ENCODE data around the gene UCHL5.
"Not testable (repeated sequence)": the region's sequence is repeated elsewhere in the genome, so short reads cannot be mapped to it uniquely, and the experiment has no call there.

UCHL5 gene

DNA sequence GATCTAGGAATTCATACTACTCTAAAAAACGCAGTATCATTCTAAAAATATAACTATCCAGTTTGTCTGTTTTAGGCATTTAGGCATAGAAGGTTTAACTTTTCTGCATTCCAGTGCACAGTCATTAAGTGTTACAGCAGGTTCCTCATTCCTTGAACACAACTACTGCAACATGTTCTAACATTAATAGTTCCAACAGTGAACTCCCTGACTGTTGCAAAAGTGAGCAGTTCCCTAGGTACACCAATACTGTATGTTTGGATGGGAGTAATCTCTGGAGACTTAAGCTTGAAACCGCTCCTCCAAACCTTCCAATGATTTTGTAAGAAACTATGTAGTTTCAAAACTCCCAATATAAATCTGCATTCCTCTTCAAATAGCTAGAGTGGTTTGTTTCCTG is 46.2 kb downstream of the UCHL5 start:
- no peak for DNase-seq (ENCODE audit: low read depth in 2 of 2)

GRCh38 chr1:193011406-193011805 is 47.8 kb downstream of the UCHL5 start:
- no peak for DNase-seq (ENCODE audit: low read depth in 2 of 2)

DNA sequence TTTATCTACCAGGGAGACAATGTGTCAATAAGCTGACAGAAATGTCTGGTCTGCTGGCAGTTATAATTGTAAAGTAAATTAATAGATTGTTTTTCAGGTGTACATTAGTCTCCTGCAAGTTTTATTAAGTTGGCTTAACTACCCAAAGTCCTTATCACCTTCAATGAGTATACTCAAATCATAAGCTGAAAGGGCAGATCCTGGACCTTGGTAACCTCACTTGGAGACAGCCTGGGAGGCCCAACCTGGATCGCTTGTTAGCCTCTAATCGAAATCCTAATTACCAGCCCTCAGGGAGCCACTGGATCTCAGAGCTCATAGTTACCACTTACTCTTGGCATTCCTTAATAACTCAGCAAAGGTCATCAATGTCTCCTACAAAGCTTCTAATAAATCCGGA is 49.7 kb downstream of the UCHL5 start:
- no peak for DNase-seq (ENCODE audit: low read depth in 2 of 2)

- DNase-seq (ENCODE audit: low read depth in 2 of 2), result no peak
These were observed 53.4 kb downstream of the UCHL5 start for GRCh38 chr1:193005785-193006184.

- DNase-seq (ENCODE audit: low read depth in 2 of 2), result no peak
These were observed 60.6 kb downstream of the UCHL5 start for GRCh38 chr1:192998536-192998935.

- no peak for DNase-seq (ENCODE audit: low read depth in 2 of 2)
These were observed 65.0 kb downstream of the UCHL5 start for GRCh38 chr1:192994141-192994540.

DNA sequence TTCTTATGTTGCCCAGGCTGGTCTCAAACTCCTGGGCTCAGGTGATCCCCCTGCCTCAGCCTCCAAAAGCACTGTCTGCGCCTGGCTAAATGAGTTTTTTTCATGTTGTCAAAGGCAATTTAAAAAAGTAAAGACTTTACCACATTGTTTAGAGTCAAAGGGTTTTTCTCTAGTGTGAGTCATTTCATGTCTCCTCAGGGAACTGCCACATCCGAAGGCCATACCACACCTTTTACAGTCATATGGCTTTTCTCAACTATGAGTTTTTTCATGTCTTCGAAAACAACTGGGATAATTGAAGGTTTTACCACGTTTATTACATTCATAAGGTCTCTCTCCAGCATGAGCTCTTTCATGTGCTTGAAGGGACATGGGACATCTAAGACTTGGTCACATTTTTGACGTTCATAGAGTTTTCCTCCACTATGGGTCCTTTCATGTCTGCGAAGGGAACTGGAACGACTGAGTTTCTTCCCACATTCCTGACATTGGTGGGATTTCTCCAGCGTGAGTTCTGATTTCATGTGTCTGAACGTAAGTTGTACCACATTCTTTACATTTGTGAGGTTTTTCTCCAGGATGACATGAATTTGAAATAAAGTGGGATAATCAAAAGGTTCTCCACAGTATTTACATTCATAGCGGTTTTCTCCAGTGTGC is 65.6 kb downstream of the UCHL5 start:
- no peak for DNase-seq (ENCODE audit: low read depth in 2 of 2)

DNA sequence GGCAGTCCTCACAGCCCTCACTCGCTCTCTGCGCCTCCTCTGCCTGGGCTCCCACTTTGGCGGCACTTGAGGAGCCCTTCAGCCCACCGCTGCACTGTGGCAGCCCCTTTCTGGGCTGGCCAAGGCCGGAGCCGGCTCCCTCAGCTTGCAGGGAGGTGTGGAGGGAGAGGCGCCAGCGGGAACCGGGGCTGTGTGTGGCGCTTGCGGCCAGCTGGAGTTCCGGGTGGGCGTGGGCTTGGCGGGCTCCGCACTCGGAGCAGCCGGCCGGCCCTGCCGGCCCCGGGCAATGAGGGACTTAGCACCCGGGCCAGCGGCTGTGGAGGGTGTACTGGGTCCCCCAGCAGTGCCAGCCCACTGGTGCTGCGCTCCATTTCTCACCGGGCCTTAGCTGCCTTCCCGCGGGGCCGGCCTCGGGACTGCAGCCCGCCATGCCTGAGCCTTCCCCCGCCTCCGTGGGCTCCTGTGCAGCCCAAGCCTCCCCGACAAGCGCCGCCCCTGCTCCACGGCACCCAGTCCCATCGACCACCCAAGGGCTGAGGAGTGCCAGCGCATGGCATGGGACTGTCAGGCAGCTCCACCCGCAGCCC is 72.3 kb downstream of the UCHL5 start:
- not testable (repeated sequence) for DNase-seq (ENCODE audit: low read depth in 2 of 2)

DNA sequence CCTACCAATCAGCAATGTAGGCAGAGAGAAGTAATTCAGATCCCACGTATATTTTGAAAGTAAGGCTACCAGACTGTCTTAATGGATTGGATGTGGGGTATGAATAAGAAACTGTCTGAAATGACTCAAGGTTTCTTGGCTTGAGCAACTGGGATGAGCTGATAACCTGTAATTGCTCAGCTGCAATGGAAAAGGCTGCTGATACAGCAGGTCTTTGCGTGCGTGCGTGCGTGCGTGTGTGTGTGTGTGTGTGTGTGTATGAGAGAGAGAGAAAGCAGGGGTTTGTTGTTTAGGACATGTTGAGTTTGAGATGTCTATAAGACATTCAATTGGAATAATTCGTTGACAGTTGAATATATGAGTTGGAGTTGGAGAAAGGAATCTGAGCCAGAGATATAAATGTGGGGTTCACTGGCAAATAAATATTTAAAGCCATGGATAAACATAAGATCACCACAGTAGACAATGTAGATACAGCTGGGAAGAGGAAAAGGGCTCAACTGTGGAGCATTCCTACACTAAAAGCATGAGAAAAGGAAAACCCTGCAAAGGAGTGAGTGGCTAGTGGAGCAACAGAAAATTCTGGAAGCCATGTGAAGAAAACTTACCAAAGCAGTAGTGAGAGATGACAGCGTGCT is 72.9 kb downstream of the UCHL5 start:
- no peak for DNase-seq (ENCODE audit: low read depth in 2 of 2)

DNA sequence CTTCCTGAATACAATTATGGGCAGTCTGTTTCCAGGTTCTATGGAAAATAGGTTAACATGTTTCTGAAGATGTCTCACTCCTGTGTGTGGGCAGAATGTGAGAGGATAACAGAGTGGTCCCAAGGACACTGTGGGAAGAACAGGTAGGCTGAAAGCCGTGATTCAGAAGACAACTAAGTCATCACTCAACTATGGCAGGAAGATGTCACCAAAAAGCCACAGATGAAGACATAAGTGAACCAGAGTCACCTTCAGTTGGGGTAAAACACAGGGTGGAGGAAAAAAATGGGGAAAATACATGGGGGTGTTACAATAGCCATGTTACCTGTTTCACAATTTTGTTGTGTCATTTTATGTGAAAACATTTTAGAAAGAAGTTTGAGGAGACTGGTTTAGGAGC is 75.1 kb downstream of the UCHL5 start:
- no peak for DNase-seq (ENCODE audit: low read depth in 2 of 2)

- DNase-seq (ENCODE audit: low read depth in 2 of 2), result no peak
These were observed 75.7 kb downstream of the UCHL5 start for GRCh38 chr1:192983349-192983980.

- DNase-seq (ENCODE audit: low read depth in 2 of 2), result no peak
These were observed 78.3 kb downstream of the UCHL5 start for GRCh38 chr1:192980856-192981255.

DNA sequence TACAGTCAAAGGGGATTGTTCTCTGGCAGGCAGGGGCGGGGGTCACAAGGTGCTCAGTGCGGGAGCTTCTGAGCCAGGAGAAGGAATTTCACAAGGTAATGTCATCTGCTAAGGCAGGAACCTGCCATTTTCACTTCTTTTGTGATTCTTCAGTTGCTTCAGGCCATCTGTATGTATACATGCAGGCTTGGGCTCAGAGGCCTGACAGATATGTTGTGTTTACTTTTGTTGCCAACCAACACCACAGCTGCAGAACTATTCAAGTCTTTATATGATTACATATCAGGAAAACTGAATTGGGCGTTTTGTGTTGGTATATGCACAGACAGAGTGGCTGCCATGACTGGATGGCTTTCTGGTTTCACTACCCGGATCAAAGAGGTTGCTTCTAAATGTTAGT is 78.8 kb downstream of the UCHL5 start:
- not testable (repeated sequence) for DNase-seq (ENCODE audit: low read depth in 2 of 2)

- no peak for DNase-seq (ENCODE audit: low read depth in 2 of 2)
These were observed 79.6 kb downstream of the UCHL5 start for GRCh38 chr1:192979542-192979941.

DNA sequence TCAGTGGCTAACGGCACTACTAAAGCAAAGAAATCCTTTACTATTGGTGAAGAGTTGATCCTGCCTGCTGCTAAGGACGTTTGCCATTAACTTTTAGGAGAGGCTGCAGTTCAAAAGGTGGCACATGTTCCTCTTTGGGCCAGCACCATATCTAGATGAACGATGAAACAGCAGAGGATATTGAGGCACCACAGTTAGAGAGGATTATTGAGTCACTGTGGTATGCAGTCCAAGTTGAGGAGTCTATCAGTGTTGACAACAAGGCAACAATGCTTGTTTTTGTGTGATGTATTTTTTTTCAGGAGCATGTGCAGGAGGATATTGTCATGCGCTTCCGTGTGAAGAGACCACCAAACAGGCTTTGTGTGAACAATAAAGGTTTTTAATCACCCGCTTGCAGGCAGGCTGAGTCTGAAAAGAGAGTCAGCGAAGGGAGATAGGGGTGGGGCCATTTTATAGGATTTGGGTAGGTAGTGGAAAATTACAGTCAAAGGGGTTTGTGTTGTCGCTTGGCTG is 80.9 kb downstream of the UCHL5 start:
- no peak for DNase-seq (ENCODE audit: low read depth in 2 of 2)

DNA sequence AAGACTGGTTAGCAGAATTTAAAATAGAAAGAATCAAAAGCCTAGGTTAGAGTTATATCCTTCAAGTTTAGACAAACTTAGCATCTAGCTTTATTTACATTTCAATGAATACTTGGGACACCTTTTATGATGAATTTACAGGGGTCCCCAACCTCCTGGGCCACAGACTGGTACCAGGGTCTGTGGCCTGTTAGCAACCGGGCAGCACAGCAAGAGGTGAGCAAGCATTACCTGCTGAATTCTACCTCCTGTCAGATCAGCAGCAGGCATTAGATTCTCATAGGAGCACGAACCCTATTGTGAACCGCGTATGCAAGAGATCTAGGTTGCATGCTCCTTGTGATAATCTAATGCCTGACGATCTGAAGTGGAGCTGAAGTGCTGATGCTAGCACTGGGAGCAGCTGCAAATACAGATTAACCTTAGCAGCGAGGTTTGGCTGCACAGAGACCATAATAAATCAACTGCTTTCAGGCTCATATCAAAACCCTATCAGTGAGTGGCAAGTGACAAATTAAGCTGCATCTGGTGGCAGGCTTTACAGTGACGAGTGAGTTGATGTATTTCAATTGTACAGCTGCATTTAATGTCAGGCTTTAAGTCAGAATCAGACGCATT is 82.0 kb downstream of the UCHL5 start:
- DNase-seq (ENCODE audit: low read depth in 2 of 2), result no peak

- no peak for DNase-seq (ENCODE audit: low read depth in 2 of 2)
These were observed 82.6 kb downstream of the UCHL5 start for GRCh38 chr1:192976576-192976975.

DNA sequence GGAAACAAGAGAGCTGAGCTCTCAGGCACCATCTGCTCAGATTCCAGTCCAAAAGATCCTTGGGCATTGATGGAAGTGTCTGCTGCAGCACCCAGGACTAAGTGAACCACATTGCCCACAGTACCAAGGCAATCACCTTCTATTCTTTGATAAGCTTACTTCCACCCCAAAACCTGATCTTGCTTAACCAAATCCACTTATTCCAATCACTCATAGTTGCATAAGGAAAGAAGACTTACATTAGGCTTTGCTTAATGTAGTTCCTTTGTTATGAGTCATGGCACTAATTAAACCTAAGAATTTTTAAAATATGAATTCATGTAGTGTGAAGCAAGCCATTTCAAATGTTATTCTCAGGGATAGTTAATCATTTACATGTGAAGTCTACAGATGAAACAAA is 84.5 kb downstream of the UCHL5 start:
- DNase-seq (ENCODE audit: low read depth in 2 of 2), result no peak

DNA sequence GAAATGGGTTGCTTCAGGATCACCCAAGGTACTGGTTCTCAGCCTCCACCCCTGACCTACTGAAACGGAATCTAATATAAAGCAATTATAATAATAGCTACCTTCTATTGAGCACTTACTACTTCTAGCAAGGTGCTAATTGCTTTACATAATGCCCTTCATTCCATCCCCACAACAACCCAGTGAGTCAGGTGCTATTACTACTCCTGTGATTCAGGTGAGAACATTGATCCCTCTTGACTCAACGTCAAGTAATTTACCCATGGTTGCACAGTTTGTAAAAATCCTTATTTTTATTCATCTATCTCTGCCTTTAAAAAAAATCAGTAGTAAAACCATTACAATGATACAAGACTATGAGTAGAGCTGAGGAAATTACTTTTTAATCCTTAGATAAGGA is 85.2 kb downstream of the UCHL5 start:
- DNase-seq (ENCODE audit: low read depth in 2 of 2), result no peak

DNA sequence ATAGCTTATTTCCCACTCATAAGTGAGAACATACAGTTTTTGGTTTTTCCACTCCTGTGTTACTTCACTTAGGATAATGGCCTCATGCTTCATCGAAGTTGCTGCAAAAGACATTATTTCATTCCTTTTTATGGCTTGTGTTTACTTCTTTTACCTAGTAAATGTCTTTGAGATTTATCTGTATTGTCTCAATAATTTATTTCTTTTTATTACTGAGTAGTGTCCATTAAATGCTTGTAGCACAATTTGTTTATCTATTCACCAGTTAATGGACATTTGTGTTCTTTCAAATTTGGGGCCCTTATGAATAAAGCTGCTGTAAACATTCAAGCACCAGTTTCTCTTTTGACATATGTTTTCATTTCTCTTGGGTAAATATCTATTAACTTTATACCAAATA is 86.0 kb downstream of the UCHL5 start:
- no peak for DNase-seq (ENCODE audit: low read depth in 2 of 2)

- no peak for DNase-seq (ENCODE audit: low read depth in 2 of 2)
These were observed 90.1 kb downstream of the UCHL5 start for GRCh38 chr1:192969091-192969490.

DNA sequence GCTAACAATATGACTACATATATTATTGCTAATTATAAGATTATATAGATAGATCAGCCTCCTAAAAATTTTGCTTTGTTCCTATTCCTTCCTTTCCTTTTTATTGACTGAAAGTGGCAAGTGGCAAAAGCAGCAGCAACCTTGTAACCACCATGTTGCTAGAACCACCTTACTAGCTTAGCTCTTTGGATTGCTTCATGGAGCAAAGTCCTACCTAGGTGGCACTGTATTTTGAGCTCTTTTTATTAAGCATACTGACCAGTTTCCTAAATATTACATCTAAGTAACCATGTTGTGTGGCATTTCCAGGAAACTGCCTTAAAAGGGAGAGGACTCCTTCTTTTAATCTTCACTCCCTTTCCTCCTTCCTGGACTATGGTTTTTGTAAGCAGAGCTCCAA is 90.8 kb downstream of the UCHL5 start:
- DNase-seq (ENCODE audit: low read depth in 2 of 2), result no peak

All from stimulated activated CD4-positive, alpha-beta T cell treated with anti-CD3 and anti-CD28 coated beads, Interleukin-1b, Interleukin-23, amount 100 ng/mL, for 1 hour (primary cell).